HG03520 (cell line): ENCODE measurements around the gene DERL2.

Experiments used
- ATAC-seq: cut with Tn5 transposase; IDR thresholded peaks from one replicate; pipeline ENCODE4 v1.9.1; 2021; ENCODE audit warnings: mild to moderate bottlenecking, moderate library complexity; ENCODE audit not compliant: unreplicated experiment

DERL2 gene

GRCh38 chr17:5485270-5486205 is at the start of gene DERL2:
TSS of gene DERL2 (minus strand) at chr17:5486178. CDS start at chr17:5486161, 17 bp downstream.
- peak; percentile 21 for ATAC-seq

- no peak for ATAC-seq
Measured at GRCh38 chr17:5535436-5535835, 49.5 kb upstream of the DERL2 start.

GRCh38 chr17:5533486-5534315 is 47.7 kb upstream of the DERL2 start:
- no peak for ATAC-seq

GRCh38 chr17:5532581-5532980 is 46.6 kb upstream of the DERL2 start:
- ATAC-seq, result no peak

GRCh38 chr17:5531085-5531418 is 45.1 kb upstream of the DERL2 start:
- ATAC-seq, result no peak

- ATAC-seq, result no peak
Measured at GRCh38 chr17:5530265-5531084, 44.5 kb upstream of the DERL2 start.

GRCh38 chr17:5527601-5528250 is 41.7 kb upstream of the DERL2 start:
- ATAC-seq, result no peak

- no peak for ATAC-seq
Measured at GRCh38 chr17:5526821-5527598, 41.0 kb upstream of the DERL2 start.

- ATAC-seq, result no peak
Measured at GRCh38 chr17:5523249-5523648, 37.3 kb upstream of the DERL2 start.

- ATAC-seq, result no peak
Measured at GRCh38 chr17:5522476-5522875, 36.5 kb upstream of the DERL2 start.

- ATAC-seq, result no peak
Measured at GRCh38 chr17:5516060-5516792, 30.2 kb upstream of the DERL2 start.

- no peak for ATAC-seq
Measured at GRCh38 chr17:5514976-5515375, 29.0 kb upstream of the DERL2 start.

GRCh38 chr17:5513628-5514027 is 27.6 kb upstream of the DERL2 start:
- no peak for ATAC-seq

GRCh38 chr17:5511401-5512225 is 25.6 kb upstream of the DERL2 start:
- no peak for ATAC-seq

GRCh38 chr17:5510771-5511170 is 24.8 kb upstream of the DERL2 start:
- ATAC-seq, result no peak

- ATAC-seq, result no peak
Measured at GRCh38 chr17:5509482-5509881, 23.5 kb upstream of the DERL2 start.

GRCh38 chr17:5508810-5509209 is 22.8 kb upstream of the DERL2 start:
- no peak for ATAC-seq

GRCh38 chr17:5506307-5506706 is 20.3 kb upstream of the DERL2 start:
- no peak for ATAC-seq
